PC-3 (cell line): ENCODE measurements around the gene PDZD7. TPM values are rescaled to one million over a fixed set of nuclear protein-coding genes. Genes with fewer than 3 reads are reported as not detected.

ENCODE experiments used
- ATAC-seq: fragments of 200-7000 bp; cut with Tn5 transposase; 2 replicates; pipeline ENCODE4 v1.9.1; 2020; ENCODE audit warnings: mild to moderate bottlenecking, moderate library complexity
- BruUV-seq: library from RNA; stranded (reverse); fragments of 400-500 nt; replicated peaks from 2 replicates; lab custom pipeline; 2021; lab: Mats Ljungman, UMichigan
- CTCF ChIA-PET: fragments of 300-600 bp; sonication (Branson Sonifier 250); formaldehyde crosslinking; loops from one replicate; lab custom pipeline; 2022; ENCODE audit warnings: antibody characterized with exemption; lab: Charles Lee
- POLR2A ChIA-PET: fragments of 300-600 bp; sonication (Branson Sonifier 250); formaldehyde crosslinking; loops from one replicate; lab custom pipeline; 2022; ENCODE audit warnings: antibody characterized with exemption; ENCODE audit not compliant: unreplicated experiment; lab: Charles Lee
- DNase-seq: peaks from one replicate; pipeline ENCODE4 v3.0.0-alpha.2; 2015
- H2AFZ ChIP-seq: fragments of 300-600 bp; sonication (generic); 2 replicates; pipeline ENCODE4 v1.6.0; 2016; ENCODE audit warnings: antibody characterized with exemption, low read length
- H3F3A ChIP-seq: fragments of 300-600 bp; sonication (generic); one replicate; pipeline ENCODE4 v1.6.0; 2017; ENCODE audit warnings: antibody characterized with exemption, low read length, control low read depth, mild to moderate bottlenecking; ENCODE audit not compliant: unreplicated experiment
- H3K27ac ChIP-seq: fragments of 300-600 bp; sonication (generic); 2 replicates; pipeline ENCODE4 v1.5.1; 2016; ENCODE audit warnings: mild to moderate bottlenecking, low read length
- H3K27me3 ChIP-seq: fragments of 300-600 bp; sonication (generic); 2 replicates; pipeline ENCODE4 v1.6.1; 2016; ENCODE audit warnings: low read length, mixed read lengths
- H3K36me3 ChIP-seq: fragments of 300-600 bp; sonication (generic); 2 replicates; pipeline ENCODE4 v1.6.1; 2016; ENCODE audit warnings: low read depth, mixed run types, low read length, mixed read lengths
- H3K4me1 ChIP-seq: fragments of 300-600 bp; sonication (generic); 2 replicates; pipeline ENCODE4 v1.5.1; 2016; ENCODE audit warnings: low read length; ENCODE audit not compliant: insufficient read depth
- H3K4me2 ChIP-seq: fragments of 300-600 bp; sonication (generic); 2 replicates; pipeline ENCODE4 v1.6.0; 2016; ENCODE audit warnings: low read length
- H3K4me3 ChIP-seq: fragments of 300-600 bp; sonication (generic); 2 replicates; pipeline ENCODE4 v1.5.1; 2016; ENCODE audit warnings: mild to moderate bottlenecking, low read length, mixed read lengths
- H3K79me2 ChIP-seq: fragments of 300-600 bp; sonication (generic); 2 replicates; pipeline ENCODE4 v1.6.1; 2017; ENCODE audit warnings: low read length, mixed read lengths
- H3K9ac ChIP-seq: fragments of 300-600 bp; sonication (generic); 2 replicates; pipeline ENCODE4 v1.6.0; 2016; ENCODE audit warnings: mild to moderate bottlenecking, low read length
- H3K9me2 ChIP-seq: fragments of 300-600 bp; sonication (generic); replicated peaks from 2 replicates; pipeline ENCODE4 v1.6.1; 2016; ENCODE audit warnings: mixed run types, low read length, mixed read lengths
- H3K9me3 ChIP-seq: fragments of 300-600 bp; sonication (generic); 2 replicates; pipeline ENCODE4 v1.6.1; 2016; ENCODE audit warnings: low read length, mixed read lengths
- H4K20me1 ChIP-seq: fragments of 300-600 bp; sonication (generic); 2 replicates; pipeline ENCODE4 v1.6.1; 2016; ENCODE audit warnings: low read length, mixed read lengths
- CTCF ChIP-seq: fragments of 300-600 bp; sonication (generic); conservative IDR thresholded peaks from 2 replicates; pipeline ENCODE4 v1.5.1; 2017; ENCODE audit warnings: antibody characterized with exemption, low read depth, mild to moderate bottlenecking, low read length
- EZH2 ChIP-seq: fragments of 300-600 bp; sonication (generic); IDR thresholded peaks from one replicate; pipeline ENCODE4 v1.6.1; 2017; ENCODE audit warnings: antibody characterized with exemption, mild to moderate bottlenecking, low read length; ENCODE audit not compliant: unreplicated experiment
- EZH2phosphoT487 ChIP-seq: fragments of 300-600 bp; sonication (generic); IDR thresholded peaks from 2 replicates; pipeline ENCODE4 v1.6.1; 2018; ENCODE audit warnings: mild to moderate bottlenecking, antibody characterized with exemption, low read length, borderline replicate concordance
- intact Hi-C: fragments of 100-400 bp; cut with micrococcal nuclease; formaldehyde crosslinking; loops from 2 replicates; pipeline ENCODE4 v1.9.0; 2023
- total RNA-seq: library from RNA; depleted of rRNA; stranded (reverse); fragments of >200 nt; gene quantifications from 2 replicates; pipeline ENCODE4 v1.2.3, GENCODE V29; 2014

The PDZD7 gene
- total RNA-seq, 1 experiment from 2014 or later: 2.8 TPM

GRCh38 chr10:101076630-101077029 is 45.7 kb upstream of the PDZD7 start:
- Histone ChIP-seq H4K20me1 (no peaks in the 10 kb centered on the region), H3K4me2 (no peak overlapping the region), H3F3A (no peaks in the 10 kb centered on the region), H3K36me3 (no peaks in the 10 kb centered on the region), H3K4me3 (no peak overlapping the region), H3K4me1 (peaks cover 3% of the 10 kb centered on the region; the same call in 1 of the 2 replicates), H2AFZ (no peak overlapping the region), H3K9me2 (no peaks in the 10 kb centered on the region), H3K27me3 (no peaks in the 10 kb centered on the region), H3K9me3 (no peaks in the 10 kb centered on the region), H3K79me2 (no peaks in the 10 kb centered on the region), H3K27ac (no peak overlapping the region), H3K9ac (no peak overlapping the region)
- BruUV-seq: no TSS peak
- TF ChIP-seq CTCF (no peak), EZH2 (no peak), EZH2phosphoT487 (no peak)
- CTCF ChIA-PET: no interaction called here
- POLR2A ChIA-PET: no interaction called here
- no peak for DNase-seq
- intact Hi-C loops: no loop called here
- ATAC-seq: no peak

GRCh38 chr10:101075775-101076174 is 44.8 kb upstream of the PDZD7 start:
- ChIA-PET CTCF (no interaction called here), POLR2A (no interaction called here)
- BruUV-seq: no TSS peak
- Histone ChIP-seq H2AFZ (no peak overlapping the region), H3K9me3 (no peaks in the 10 kb centered on the region), H3K36me3 (no peaks in the 10 kb centered on the region), H3F3A (no peaks in the 10 kb centered on the region), H3K9ac (no peak overlapping the region), H3K27ac (no peak overlapping the region), H3K27me3 (no peaks in the 10 kb centered on the region), H3K4me2 (no peak overlapping the region), H3K4me3 (no peak overlapping the region), H3K79me2 (no peaks in the 10 kb centered on the region), H3K4me1 (peaks cover 3% of the 10 kb centered on the region; the same call in 1 of the 2 replicates), H4K20me1 (no peaks in the 10 kb centered on the region), H3K9me2 (no peaks in the 10 kb centered on the region)
- no peak for DNase-seq
- intact Hi-C loops: no loop called here
- ATAC-seq: no peak
- TF ChIP-seq CTCF (no peak), EZH2phosphoT487 (no peak), EZH2 (no peak)

- TF ChIP-seq EZH2: no peak
- TF ChIP-seq EZH2phosphoT487: no peak
- no peak for TF ChIP-seq CTCF
- no peaks in the 10 kb centered on the region for H3K79me2 ChIP-seq
- no peak overlapping the region for H3K4me3 ChIP-seq
- H3K27ac ChIP-seq: no peak overlapping the region
- H3K9me3 ChIP-seq: no peaks in the 10 kb centered on the region
- H2AFZ ChIP-seq: no peak overlapping the region
- intact Hi-C loops: no loop called here
- no peaks in the 10 kb centered on the region for H4K20me1 ChIP-seq
- no peak overlapping the region for H3K9ac ChIP-seq
- H3K4me1 ChIP-seq: peaks cover 3% of the 10 kb centered on the region; the same call in 1 of the 2 replicates
- H3K9me2 ChIP-seq: no peaks in the 10 kb centered on the region
- ATAC-seq (no peak), DNase-seq (no peak)
- H3K27me3 ChIP-seq: no peaks in the 10 kb centered on the region
- H3K36me3 ChIP-seq: no peaks in the 10 kb centered on the region
- H3F3A ChIP-seq: no peaks in the 10 kb centered on the region
- ChIA-PET CTCF (interaction anchor here (0.6 kb wide), 1 partner anchor 68 kb away, joined by 5 read pairs; no protein-coding TSS in a partner anchor), POLR2A (no interaction called here)
- H3K4me2 ChIP-seq: no peak overlapping the region
- no TSS peak for BruUV-seq
Measured at GRCh38 chr10:101073631-101074030, 42.7 kb upstream of the PDZD7 start.
